NT2/D1 (cell line): Measurements from ENCODE around the gene TM2D3.
"Not testable (repeated sequence)": the region's sequence is repeated elsewhere in the genome, so short reads cannot be mapped to it uniquely, and the experiment has no call there.

ENCODE experiments used
- SUZ12 ChIP-seq: IDR thresholded peaks from 2 replicates; pipeline ENCODE4 v1.6.1; 2011; ENCODE audit not compliant: insufficient read length, insufficient read depth; ENCODE audit errors: extremely low read depth
- ZNF274 ChIP-seq: IDR thresholded peaks from 2 replicates; pipeline ENCODE4 v1.6.1; 2011; ENCODE audit warnings: mild to moderate bottlenecking, low read depth, low read length

GRCh38 chr15:101626729-101627128 lies 25.5 kb downstream of the TM2D3 start:
- not testable (repeated sequence) for TF ChIP-seq SUZ12, ZNF274
